OCI-LY3 (cell line): ENCODE results near the gene KDM5A.

Source experiments
- H2AFZ ChIP-seq: fragments of 200-600, 300-600 bp; shearing (Covaris generic); 2 replicates; pipeline ENCODE4 v1.6.0; 2014; ENCODE audit warnings: antibody characterized with exemption, low read depth, low read length
- H3K27ac ChIP-seq: fragments of 200-600, 300-600 bp; sonication (generic); 2 replicates; pipeline ENCODE4 v1.5.1; 2014; ENCODE audit warnings: mild to moderate bottlenecking, low read length, moderate library complexity, mixed read lengths
- H3K27me3 ChIP-seq: fragments of 200-600, 300-600 bp; sonication (generic); 2 replicates; pipeline ENCODE4 v1.6.1; 2014; ENCODE audit warnings: low read depth, low read length, mixed read lengths
- H3K36me3 ChIP-seq: fragments of 200-600, 300-600 bp; sonication (generic); replicated peaks from 2 replicates; pipeline ENCODE3; 2014; ENCODE audit warnings: low read depth, low read length, mixed read lengths
- H3K4me1 ChIP-seq: fragments of 300-600, 200-600 bp; sonication (generic); 2 replicates; pipeline ENCODE4 v1.6.1; 2014; ENCODE audit warnings: low read length, mixed read lengths
- H3K4me2 ChIP-seq: fragments of 200-600, 300-600 bp; sonication (generic); 2 replicates; pipeline ENCODE4 v1.6.1; 2014; ENCODE audit warnings: low read length, mixed read lengths
- H3K4me3 ChIP-seq: fragments of 300-600, 200-600 bp; sonication (generic); 2 replicates; pipeline ENCODE4 v1.5.1; 2014; ENCODE audit warnings: antibody characterized with exemption, mild to moderate bottlenecking, low read length, moderate library complexity
- H3K79me2 ChIP-seq: fragments of 300-600, 200-600 bp; shearing (Covaris generic); 2 replicates; pipeline ENCODE4 v1.6.1; 2014; ENCODE audit warnings: mild to moderate bottlenecking, low read length, mixed read lengths
- H3K9ac ChIP-seq: fragments of 300-600, 200-600 bp; shearing (Covaris generic); 2 replicates; pipeline ENCODE4 v1.6.0; 2014; ENCODE audit warnings: mild to moderate bottlenecking, low read length, moderate library complexity
- H3K9me3 ChIP-seq: fragments of 200-600, 300-600 bp; shearing (Covaris generic); 2 replicates; pipeline ENCODE4 v1.6.1; 2014; ENCODE audit warnings: low read length, mixed read lengths; ENCODE audit not compliant: insufficient read depth
- H4K20me1 ChIP-seq: fragments of 200-600, 300-600 bp; sonication (generic); 2 replicates; pipeline ENCODE4 v1.6.1; 2016; ENCODE audit warnings: low read length, mixed read lengths; ENCODE audit not compliant: insufficient read depth
- EZH2phosphoT487 ChIP-seq: fragments of 200-600 bp; shearing (Covaris generic); IDR thresholded peaks from 2 replicates; pipeline ENCODE4 v1.6.1; 2018; ENCODE audit warnings: antibody characterized with exemption, mixed run types, low read depth
- TF ChIP-seq, protein P1 (sequence below): fragments of 200-600, 300-600 bp; sonication (generic); IDR thresholded peaks from 2 replicates; pipeline ENCODE4 v1.5.1; 2014; ENCODE audit warnings: antibody characterized with exemption, low read length, low read depth

The KDM5A gene

DNA sequence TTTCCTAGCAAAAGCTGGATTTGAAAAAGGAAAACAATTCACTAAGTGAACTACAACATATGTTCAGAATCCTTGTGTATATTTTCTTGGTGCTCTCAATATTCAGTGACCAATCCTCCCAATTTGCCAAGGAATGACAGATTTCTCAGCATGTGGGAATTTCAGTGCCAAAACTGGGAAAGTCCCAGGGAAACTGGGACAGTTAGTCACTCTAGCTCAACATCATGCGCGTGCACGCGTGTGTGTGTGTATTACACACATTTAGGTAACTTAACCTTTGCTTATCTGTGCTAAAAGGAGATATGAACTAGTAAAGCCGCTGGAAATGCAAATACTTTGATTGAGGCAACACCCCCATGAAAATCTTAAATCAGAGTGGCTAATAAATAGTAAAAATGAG, 100.4 kb downstream of the KDM5A start:
- TF ChIP-seq, protein P1, sequence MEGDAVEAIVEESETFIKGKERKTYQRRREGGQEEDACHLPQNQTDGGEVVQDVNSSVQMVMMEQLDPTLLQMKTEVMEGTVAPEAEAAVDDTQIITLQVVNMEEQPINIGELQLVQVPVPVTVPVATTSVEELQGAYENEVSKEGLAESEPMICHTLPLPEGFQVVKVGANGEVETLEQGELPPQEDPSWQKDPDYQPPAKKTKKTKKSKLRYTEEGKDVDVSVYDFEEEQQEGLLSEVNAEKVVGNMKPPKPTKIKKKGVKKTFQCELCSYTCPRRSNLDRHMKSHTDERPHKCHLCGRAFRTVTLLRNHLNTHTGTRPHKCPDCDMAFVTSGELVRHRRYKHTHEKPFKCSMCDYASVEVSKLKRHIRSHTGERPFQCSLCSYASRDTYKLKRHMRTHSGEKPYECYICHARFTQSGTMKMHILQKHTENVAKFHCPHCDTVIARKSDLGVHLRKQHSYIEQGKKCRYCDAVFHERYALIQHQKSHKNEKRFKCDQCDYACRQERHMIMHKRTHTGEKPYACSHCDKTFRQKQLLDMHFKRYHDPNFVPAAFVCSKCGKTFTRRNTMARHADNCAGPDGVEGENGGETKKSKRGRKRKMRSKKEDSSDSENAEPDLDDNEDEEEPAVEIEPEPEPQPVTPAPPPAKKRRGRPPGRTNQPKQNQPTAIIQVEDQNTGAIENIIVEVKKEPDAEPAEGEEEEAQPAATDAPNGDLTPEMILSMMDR, result no peak
- TF ChIP-seq EZH2phosphoT487, result no peak
- H3K27me3 ChIP-seq, result no peaks in the 10 kb centered on the region
- H3K4me1 ChIP-seq, result peaks cover 2% of the 10 kb centered on the region; the same call in 1 of the 2 replicates
- H4K20me1 ChIP-seq, result peaks cover 17% of the 10 kb centered on the region
- no peak overlapping the region for H3K27ac ChIP-seq
- H3K36me3 ChIP-seq, result peaks cover 61% of the 10 kb centered on the region
- H2AFZ ChIP-seq, result no peak overlapping the region
- H3K9me3 ChIP-seq, result no peaks in the 10 kb centered on the region
- H3K79me2 ChIP-seq, result no peaks in the 10 kb centered on the region; the same call in 1 of the 2 replicates
- no peak overlapping the region for H3K4me3 ChIP-seq
- no peak overlapping the region for H3K9ac ChIP-seq
- H3K4me2 ChIP-seq, result no peak overlapping the region

DNA sequence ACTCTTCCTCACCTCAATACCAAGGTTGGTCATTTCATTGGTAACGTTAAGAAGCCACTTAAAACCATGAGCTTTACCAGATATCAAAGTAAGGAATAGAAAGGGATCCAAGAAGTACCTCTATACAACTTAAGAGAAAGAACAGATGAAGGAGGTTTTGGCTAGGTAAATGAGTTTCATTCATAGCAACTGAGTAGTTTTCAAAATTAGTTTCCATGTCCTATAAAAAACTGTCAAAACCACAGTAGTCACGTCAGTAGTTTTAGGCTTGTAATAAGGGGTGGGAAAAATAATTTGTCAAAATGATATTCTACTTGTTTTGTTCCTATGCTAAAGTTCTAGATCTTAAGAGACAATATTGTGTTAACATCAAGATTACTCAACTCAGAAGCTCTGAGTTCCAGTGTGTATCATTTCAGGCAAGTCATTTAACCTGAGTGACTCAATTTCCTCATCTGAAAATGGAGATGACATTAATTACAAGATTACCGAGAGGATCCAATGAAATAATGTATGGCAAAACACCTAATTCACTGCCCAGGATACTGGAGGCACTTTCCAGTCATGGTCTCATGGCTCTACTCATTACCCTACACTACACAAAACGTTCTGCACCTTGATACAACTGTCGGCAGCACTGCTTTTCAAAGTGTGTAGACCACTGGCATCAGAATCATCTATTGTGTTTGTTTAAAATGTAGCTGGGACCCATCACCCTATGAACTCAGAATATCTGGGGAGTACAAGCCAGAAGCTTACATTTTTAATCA, 102.4 kb downstream of the KDM5A start:
- no peak overlapping the region for H3K4me2 ChIP-seq
- H3K79me2 ChIP-seq, result no peaks in the 10 kb centered on the region; the same call in 1 of the 2 replicates
- no peak for TF ChIP-seq EZH2phosphoT487
- TF ChIP-seq, protein P1, result no peak
- H3K4me3 ChIP-seq, result no peak overlapping the region
- H2AFZ ChIP-seq, result no peak overlapping the region
- H3K9me3 ChIP-seq, result no peaks in the 10 kb centered on the region
- H3K27me3 ChIP-seq, result no peaks in the 10 kb centered on the region
- H3K4me1 ChIP-seq, result peaks cover 8% of the 10 kb centered on the region
- peaks cover 58% of the 10 kb centered on the region for H3K36me3 ChIP-seq
- peaks cover 17% of the 10 kb centered on the region for H4K20me1 ChIP-seq
- H3K9ac ChIP-seq, result no peak overlapping the region
- H3K27ac ChIP-seq, result no peak overlapping the region

DNA sequence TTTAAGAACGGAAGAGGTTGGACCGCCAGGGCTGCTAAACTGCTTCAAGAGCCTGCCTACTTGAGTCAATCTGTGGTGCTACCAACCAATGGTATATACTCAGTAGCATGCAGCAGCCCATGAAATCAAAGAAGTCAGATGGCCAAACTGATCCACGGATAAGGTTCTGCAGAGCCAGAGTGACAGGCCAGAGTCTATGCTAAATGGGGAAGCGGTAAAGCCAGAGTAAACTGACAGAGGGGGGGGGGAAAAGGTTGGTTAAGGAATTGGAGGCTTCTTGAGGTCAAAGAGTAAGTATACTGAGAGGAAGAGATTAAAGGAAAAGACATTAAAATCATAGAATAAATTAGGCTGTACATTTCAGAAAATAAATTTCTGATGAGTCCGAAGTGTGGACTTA, 111.1 kb downstream of the KDM5A start:
- Histone ChIP-seq H4K20me1 (peaks cover 9% of the 10 kb centered on the region; the same call in 1 of the 2 replicates), H3K27ac (no peak overlapping the region), H2AFZ (no peak overlapping the region), H3K79me2 (no peaks in the 10 kb centered on the region), H3K4me3 (no peak overlapping the region), H3K36me3 (peaks cover 24% of the 10 kb centered on the region), H3K27me3 (no peaks in the 10 kb centered on the region), H3K4me2 (no peak overlapping the region), H3K4me1 (peaks cover 24% of the 10 kb centered on the region), H3K9me3 (no peaks in the 10 kb centered on the region), H3K9ac (no peak overlapping the region)
- TF ChIP-seq EZH2phosphoT487, result no peak
- TF ChIP-seq, protein P1, result no peak

DNA sequence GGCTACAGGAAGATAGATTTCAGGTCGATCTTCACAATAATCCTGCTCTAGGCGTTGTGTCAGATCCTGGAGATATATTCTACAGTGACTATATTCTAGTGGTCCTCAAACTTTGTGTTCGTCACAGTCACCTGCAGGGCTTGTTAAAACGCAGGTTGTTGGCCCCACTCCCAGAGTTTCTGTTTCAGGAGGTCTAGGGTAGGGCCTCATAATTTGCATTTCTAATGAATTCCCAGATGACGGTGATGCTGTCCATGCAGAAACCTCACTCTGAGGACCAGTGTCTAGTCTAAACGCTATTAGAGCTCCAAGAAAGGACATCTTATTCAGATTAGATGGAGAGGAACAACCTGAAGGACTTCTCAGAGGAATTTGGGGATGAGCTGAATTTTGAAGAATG, 113.3 kb downstream of the KDM5A start:
- H3K27me3 ChIP-seq, result no peaks in the 10 kb centered on the region
- TF ChIP-seq EZH2phosphoT487, result no peak
- TF ChIP-seq, protein P1, result no peak
- H3K79me2 ChIP-seq, result no peaks in the 10 kb centered on the region
- peaks cover 9% of the 10 kb centered on the region; the same call in 1 of the 2 replicates for H4K20me1 ChIP-seq
- H3K4me2 ChIP-seq, result peak overlapping the region; percentile 53
- no peak overlapping the region for H2AFZ ChIP-seq
- H3K36me3 ChIP-seq, result peaks cover 12% of the 10 kb centered on the region
- H3K4me1 ChIP-seq, result peaks cover 29% of the 10 kb centered on the region
- H3K9me3 ChIP-seq, result no peaks in the 10 kb centered on the region
- H3K27ac ChIP-seq, result no peak overlapping the region
- no peak overlapping the region for H3K4me3 ChIP-seq
- no peak overlapping the region for H3K9ac ChIP-seq
